Measurements from ENCODE around the gene DDX39A.
"Not testable (repeated sequence)": the region's sequence is repeated elsewhere in the genome, so short reads cannot be mapped to it uniquely, and the experiment has no call there.

GRCh38 chr19:14397168-14397567, 22.0 kb downstream of the DDX39A start:
- TF ChIP-seq, protein P1, sequence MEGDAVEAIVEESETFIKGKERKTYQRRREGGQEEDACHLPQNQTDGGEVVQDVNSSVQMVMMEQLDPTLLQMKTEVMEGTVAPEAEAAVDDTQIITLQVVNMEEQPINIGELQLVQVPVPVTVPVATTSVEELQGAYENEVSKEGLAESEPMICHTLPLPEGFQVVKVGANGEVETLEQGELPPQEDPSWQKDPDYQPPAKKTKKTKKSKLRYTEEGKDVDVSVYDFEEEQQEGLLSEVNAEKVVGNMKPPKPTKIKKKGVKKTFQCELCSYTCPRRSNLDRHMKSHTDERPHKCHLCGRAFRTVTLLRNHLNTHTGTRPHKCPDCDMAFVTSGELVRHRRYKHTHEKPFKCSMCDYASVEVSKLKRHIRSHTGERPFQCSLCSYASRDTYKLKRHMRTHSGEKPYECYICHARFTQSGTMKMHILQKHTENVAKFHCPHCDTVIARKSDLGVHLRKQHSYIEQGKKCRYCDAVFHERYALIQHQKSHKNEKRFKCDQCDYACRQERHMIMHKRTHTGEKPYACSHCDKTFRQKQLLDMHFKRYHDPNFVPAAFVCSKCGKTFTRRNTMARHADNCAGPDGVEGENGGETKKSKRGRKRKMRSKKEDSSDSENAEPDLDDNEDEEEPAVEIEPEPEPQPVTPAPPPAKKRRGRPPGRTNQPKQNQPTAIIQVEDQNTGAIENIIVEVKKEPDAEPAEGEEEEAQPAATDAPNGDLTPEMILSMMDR (IDR thresholded peaks at IDR 0.05; ENCODE audit: low read length) = not testable (repeated sequence)
- TF ChIP-seq EZH2 (IDR thresholded peaks at IDR 0.05; ENCODE audit: borderline replicate concordance, low read length) = not testable (repeated sequence)
